Keratinocyte (primary cell): ENCODE data around the gene AFM.

Experiments
- CTCF ChIP-seq, 3 experiments: IDR thresholded peaks in 1 of 3; conservative IDR thresholded peaks in 1 of 3; optimal IDR thresholded peaks in 1 of 3; 2 replicates in 2 of 3; 3 replicates in 1 of 3; pipeline versions ENCODE3 to v1.5.1; 2011; ENCODE audit warnings: low read length in 3 of 3, mild to moderate bottlenecking in 3 of 3, moderate library complexity in 2 of 3, control low read depth in 1 of 3, inconsistent platforms in 1 of 3; ENCODE audit not compliant: insufficient read depth in 2 of 3; ENCODE audit errors: extremely low read depth in 1 of 3
- EZH2 ChIP-seq: IDR thresholded peaks from one replicate; pipeline ENCODE4 v1.6.1; 2012; ENCODE audit warnings: inconsistent platforms, mild to moderate bottlenecking, low read length, moderate library complexity

GRCh38 chr4:73433140-73433539 is 48.4 kb upstream of the AFM start:
- TF ChIP-seq CTCF (optimal IDR thresholded peaks at IDR 0.05 in 1 of 3, IDR thresholded peaks at IDR 0.05 in 1 of 3, conservative IDR thresholded peaks at IDR 0.05 in 1 of 3; ENCODE audit: extremely low read depth in 1 of 3, insufficient read depth in 2 of 3, low read length in 3 of 3): no peak
- TF ChIP-seq EZH2: no peak
